Left forelimb (tissue), 1 donor: Measurements from ENCODE around the gene FUOM.
A peak's percentile ranks its signal among the peaks of the same experiment; 100 is the strongest.
"Not testable (repeated sequence)": the region's sequence is repeated elsewhere in the genome, so short reads cannot be mapped to it uniquely, and the experiment has no call there.

Source experiments
- DNase-seq: peaks from one replicate; pipeline ENCODE4 v3.0.0-alpha.2; 2018; ENCODE audit warnings: low spot score

The FUOM gene

DNA sequence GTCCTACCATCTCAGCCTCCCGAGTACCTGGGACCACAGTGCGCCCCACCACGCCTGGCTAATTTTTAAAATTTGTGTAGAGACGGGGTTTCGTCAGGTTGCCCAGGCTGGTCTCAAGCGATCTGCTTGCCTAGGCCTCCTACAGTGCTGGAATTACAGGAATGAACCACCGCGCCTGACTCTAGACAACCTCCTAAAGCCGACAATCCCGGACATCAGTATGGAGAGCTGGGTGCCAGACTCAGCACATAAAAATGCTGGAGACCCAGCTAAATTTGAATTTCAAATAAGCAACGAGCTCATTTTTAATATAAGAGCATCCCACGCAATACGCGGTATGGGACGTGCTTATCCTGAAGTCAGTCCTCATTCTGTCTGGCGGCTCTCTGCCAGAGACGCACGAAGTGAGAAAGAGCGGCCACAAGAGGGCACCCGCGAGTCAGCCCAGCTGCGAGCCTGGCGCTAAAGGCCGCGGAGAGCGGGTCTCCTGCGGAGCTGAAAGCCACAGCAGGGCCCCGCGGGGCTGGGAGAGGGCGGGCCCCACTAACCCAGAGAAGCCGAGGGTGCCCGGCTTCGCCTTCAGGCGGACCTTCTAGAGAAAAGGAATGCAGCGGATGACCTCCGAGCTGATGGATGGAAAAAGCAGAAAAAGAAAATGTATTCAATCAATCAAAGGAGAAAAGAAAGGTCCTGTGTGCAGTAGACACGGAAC is 28.2 kb downstream of the FUOM start:
- DNase-seq: peak; percentile 91

DNA sequence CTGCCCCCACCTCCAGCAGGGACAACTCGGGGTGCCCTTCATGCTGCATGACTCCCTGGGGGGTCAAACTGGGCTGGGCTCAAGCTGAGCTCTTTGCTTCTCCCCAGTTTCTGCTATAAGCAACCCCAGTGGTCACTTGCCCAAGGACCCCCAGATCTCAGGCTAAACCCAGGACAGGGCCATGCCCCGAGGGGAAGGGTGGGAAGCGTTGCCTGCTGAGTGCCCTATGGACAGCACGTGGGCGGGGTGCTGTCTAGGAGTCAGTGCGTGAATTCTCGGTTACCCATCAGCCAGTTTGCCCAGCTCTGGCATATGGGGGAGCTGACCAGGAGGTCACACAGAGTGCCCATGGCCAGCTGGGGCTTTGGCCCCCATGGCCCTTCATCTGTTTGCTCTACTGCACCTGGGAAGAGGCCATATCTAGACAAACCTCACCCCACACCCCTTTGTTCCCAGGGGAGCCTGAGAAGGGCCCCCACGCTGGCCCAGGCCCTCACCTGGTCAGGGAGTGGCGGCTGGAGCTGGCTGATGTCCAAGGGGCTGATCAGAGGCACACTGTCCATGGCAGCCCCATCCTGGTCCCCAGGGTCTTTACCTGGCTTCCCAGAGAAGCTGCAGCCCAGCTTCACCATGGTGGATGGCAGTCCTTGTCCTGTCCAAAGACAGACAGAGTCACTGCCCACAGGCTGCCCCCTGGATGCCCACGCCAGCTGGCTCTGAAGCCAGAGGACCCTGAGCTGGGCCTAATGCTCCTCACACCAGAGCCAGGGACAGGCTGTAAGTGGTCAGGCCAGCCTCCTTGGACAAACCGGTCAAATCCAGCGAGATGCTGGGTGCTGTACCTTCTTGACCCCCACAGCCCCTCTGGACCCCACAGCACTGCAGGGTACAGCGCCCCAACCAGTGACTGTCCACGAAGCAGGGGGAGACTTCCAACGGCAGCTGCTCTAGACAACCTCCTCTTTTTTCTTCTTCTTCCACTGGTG is 29.2 kb downstream of the FUOM start:
- DNase-seq: no peak

DNA sequence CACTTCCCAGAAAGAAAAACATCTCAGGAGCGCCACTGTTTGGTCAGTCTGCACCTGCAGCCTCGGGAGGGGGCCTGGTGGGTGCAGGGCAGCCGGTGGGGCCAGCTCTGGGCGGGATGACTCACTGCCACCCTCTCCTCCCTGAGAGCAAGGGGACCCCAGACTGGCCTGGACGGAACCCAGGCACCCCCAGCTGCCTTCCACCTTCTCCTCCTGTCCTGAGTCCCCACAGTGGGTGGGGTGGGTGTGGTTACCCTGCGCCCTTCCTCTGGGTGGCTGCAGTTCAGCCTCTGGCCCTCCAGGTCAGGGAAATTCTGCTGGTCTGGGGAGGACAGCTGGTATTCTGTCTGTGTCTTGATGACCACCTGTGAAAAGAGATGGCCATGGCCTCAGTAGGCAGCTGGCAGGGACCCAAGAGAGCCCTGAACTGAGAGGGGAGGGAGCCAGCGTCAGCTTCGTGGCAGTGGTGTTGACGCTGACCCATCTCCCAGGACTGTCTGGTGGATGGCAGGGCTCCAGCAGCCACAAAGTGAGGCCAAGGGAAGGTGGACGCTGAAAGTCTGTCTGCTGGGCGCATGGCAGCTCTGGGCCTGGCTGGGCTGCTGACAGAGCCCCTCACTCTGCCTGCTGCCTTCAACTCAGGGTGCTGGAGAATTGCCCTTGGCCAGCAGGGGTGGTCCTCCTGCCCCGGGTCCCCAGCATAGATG is 30.0 kb downstream of the FUOM start:
- DNase-seq: no peak

DNA sequence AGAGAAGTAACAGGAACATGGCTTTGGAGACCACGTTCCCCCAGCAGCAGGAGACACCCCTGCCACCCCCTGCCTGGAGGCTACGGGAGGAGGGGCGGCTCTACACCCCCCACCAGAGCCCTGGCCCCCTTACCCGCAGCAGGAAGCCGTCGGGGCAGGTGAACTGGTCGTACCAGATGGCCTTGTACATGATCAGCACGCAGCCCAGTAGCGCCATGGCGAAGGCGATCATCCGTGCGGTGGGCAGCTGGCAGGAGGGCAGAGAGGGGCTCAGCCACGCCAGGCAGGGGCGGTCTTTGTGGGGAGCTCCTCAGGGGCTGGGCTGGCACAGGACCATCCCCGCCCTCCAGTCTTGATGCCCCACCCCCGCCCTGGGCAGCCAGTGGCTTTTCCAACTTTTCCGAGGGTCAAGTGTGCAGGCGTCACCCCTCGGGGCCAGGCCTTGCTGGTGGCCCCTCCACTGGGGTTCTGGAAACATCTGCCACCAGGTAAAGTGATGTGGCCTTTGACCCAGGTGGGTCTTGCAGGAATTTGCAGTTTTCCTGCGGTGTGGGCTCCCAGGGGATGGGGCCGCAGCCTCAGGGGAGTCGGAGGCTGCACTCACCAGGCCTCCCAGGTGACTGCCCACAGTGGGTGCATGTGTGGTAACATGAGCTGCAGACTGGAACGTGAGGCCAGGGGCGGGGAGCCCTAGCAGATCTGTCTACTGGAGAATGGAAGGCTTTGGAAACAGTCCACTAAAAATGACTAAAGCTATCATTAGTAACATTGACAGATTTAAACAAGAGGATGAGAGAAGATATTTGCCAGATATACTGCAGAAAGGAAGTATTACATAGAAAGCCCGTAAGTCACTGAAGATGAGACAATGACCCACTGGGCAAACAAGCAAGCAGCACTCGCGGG is 30.8 kb downstream of the FUOM start:
- no peak for DNase-seq

DNA sequence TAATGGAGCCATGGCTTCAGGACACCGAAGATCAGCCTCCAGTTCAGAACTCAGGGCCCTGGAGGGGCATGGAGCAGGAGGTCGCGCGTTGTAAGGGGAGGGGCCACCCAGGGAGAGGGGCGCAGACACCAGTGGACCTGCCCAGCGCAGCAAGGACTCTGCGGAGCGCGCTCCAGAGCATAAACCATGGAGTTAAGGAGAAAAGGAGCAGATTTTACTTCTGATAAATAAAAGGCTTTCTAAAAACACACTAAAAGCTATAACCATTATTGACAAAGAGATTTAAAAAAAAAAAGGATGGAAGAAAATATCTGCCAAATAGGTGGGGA is 31.6 kb downstream of the FUOM start:
- no peak for DNase-seq

DNA sequence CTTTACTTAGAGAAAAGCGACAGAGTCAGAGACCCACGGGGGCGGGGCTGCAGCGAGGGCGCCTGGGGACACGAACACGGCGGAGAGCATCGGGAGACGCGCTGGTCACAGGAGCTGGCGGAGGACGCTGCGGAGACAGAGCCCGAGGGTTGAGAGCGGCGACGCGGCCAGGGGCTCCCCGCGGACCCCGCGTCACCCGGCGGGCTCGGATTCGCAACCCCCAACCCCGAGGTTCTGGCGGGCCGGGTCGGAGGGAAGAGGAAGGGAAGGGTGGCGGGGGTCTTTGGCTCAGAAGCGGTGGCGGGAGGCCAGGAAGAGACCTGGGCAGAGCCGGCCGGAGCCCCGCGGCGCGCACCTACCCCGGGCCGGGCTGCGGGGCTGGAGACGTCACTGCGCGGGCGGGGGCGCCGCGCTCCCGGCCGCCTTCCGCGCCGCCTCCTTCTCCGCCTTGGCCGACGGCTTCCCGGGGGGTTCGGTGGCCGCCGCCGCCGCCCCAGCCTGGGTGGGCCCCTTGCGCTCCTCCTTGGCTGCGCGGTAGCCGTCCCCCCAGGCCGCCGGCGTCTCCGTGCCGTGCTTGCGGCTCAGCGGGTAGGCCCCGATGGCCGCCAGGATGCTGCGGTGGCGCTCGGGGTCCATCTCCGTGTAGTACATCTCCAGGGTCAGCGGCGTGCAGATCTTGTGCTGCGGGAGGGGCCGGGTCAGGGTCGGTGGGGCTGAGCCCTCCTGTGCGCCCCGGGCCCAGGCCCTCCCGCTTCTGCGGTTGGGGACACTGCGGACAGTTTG is 32.2 kb downstream of the FUOM start:
- DNase-seq: no peak

DNA sequence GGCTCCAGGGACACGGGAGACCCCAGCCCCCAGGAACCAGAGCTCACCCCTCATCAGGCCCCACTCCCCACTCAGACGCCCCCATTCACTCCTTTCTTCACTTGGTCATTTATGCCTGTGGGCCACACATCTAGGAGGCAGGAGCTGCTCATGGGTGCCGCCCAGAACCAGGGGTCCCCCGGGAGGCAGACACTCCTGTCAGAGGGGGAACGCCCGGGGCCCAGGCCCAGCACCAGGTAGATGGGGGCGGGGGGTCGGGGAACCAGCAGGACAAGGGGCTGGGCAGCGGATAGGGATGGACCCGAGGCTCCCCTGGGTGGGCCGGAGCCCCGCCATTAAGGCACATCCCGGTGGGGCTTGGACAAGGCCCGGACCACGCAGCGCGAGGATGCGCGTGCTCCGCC is 33.0 kb downstream of the FUOM start:
- DNase-seq: no peak

DNA sequence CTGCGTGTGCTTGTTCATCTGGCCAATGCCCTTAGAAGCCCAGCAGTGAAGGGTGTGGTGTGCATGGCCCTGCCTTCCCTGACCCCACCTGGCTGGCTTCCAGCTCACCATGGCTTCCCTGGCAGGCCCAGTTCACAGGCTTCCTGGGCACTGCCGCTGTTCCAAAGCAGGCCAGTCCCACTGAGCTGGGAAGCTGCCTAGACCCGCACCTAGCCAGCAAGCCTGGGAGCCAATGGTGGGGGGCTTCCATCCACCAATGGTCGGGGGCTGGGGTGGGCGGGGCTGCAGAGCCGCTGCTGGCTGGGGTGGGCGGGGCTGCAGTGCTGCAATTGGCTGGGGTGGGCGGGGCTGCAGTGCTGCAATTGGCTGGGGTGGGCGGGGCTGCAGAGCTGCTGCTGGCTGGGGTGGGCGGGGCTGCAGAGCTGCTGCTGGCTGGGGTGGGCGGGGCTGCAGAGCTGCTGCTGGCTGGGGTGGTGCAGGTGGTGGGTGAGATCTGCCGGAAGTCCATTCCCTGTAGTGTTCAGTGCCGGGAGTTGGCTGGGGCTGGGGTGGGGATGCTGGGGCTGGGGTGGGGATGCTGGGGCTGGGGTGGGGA is 33.5 kb downstream of the FUOM start:
- DNase-seq: no peak

DNA sequence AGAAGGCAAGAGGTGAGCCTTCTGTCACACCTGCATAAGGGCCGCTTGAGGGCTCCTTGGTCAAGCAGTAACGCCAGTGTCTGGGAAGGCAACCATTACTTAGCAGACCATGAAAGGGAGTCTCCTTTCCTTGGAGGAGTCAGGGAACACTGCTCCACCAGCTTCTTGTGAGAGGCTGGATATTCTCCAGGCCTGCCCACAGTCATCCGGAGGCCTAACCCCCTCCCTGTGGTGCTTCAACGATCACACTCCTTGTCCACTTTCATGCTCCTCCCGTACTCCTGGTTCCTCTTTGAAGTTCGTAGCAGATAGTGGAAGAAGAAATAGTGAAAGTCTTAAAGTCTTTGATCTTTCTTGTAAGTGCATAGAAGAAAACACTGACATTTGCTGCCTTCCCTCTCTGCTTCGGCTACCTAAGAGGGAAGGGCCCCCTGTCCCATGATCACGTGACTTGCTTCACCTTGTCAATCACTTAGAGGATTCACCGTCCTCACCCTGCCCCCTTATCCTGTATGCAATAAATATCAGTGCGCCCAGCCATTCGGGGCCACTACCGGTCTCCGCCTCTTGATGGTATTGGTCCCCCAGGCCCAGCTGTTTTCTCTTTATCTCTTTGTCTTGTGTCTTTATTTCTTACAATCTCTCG is 35.6 kb downstream of the FUOM start:
- not testable (repeated sequence) for DNase-seq

DNA sequence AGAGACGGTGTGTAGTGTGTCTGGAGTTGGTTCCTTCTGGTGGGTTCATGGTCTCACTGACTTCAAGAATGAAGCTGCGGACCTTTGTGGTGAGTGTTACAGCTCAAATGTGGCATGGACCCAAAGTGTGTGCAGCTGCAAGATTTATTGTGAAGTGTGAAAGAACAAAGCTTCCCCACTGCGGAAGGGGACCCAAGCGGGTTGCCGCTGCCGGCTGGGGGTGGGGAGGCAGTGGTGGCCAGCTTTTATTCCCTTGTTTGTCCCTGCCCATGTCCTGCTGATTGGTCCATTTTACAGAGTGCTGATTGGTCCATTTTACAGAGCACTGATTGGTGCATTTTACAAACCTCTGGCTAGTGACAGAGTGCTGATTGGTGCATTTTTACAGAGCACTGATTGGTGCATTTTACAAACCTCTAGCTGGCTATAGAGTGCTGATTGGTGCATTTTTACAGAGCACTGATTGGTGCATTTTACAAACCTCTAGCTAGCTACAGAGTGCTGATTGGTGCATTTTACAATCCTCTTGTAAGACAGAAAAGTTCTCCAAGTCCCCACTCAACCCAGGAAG is 36.9 kb downstream of the FUOM start:
- DNase-seq: not testable (repeated sequence)

DNA sequence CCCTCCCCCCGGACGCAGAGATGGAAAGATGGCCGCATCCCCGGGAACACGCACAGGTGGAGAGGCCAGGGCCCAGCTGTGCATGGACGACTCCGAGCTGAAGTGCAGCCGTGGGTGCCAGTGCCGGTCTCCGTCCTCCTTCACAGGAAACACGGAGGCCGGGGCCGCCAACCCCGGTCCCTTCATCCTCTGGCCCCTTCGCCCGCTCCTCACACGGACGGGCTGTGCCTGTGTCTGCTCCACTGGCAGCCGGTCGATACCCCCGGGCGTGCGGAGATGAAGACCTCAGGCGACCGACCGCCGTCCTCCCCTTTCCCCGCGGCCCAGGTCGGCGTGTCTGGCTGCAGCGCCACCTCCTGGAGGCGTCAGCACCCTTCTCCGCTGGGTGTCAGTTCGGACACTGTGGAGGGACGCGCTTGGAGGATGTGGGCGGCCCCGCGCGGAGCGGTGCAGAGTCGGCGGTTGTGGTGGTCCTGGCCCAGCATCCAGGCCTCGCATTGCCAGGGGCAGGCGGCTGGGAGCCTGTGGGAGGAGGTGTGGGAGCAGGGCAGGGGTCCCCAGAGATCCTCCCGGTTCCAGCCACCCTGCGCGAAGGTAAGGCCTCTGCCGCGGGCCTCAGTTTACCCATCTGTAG is 39.2 kb downstream of the FUOM start:
- DNase-seq: peak; percentile 66

DNA sequence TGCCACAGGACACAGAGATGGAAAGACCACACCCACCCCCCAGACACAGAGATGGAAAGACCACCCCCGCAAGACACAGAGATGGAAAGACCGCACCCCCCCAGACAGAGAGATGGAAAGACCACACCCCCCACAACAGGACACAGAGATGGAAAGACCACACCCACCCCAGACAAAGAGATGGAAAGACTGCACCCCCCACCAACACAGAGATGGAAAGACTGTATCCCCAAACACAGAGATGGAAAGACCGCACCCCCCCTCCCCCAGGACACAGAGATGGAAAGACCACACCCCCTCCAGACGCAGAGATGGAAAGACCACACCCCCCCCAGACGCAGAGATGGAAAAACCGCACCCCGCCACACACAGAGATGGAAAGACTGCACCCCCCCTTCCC is 41.1 kb downstream of the FUOM start:
- no peak for DNase-seq

DNA sequence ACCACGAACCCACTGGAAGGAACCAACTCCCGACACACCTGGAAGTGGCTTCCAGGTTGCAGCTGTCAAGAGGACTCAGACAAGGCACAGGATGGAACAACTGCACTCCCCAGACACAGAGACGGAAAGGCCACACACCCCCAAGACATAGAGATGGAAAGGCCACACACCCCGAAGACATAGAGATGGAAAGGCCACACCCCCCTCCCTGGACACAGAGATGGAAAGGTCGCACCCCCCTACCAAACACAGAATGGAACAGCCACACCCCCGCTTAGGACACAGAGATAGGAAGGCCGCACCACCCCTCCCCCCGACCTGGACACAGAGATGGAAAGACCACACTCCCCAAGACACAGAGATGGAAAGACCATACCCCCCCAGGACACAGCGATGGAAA is 41.6 kb downstream of the FUOM start:
- DNase-seq: no peak

DNA sequence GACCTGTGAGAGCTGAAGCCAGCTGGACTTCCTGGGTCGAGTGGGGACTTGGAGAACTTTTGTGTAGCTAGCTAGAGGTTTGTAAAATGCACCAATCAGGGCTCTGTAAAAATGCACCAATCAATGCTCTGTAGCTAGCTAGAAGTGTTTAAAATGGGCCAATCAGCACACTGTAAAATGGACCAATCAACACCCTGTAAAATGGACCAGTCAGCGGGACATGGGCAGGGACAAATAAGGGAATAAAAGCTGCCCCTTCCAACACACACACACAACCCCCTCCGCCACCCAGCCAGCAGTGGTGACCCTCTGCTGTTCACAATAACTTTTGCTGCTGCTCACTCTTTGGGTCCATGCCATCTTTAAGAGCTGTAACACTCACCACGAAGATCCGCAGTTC is 42.0 kb downstream of the FUOM start:
- DNase-seq: no peak

DNA sequence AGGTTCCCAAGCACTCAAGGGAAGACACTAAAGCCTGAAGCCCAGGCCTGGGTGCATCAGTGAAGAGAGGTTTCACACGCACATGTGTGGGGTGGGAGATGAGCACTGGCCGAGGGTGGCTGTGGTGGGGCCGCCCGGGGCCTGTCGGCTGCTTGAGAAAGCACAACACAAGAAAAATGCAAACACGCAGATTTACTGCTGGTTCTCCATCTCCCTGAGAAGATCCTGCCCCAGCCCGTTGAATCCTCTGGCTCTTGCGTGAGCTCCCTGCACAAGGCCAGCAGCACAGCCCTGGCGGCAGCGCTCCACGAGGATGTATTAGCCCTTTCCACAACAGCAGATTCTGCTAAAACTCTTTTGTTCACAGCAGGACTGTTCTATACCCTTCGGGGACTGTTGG is 42.9 kb downstream of the FUOM start:
- DNase-seq: no peak

DNA sequence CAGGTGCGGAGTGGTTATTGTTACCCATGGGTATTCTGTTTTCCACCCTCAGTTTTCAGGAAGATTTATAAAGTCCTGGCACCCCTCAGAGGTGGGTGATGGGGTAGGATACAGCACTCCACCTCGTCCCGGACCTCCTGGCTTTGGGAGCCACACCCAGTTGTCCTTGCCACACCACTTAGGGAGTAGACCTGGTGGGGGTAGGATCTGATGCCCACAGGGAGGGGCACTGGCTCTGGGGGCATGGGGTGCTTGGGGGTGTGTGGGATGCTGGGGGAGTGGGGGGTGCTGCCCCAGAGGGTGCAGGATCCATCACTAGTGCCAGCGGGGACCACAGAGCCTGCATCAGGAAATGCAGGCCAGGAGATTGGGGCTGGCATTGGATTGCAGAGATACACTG is 44.6 kb downstream of the FUOM start:
- DNase-seq: no peak

DNA sequence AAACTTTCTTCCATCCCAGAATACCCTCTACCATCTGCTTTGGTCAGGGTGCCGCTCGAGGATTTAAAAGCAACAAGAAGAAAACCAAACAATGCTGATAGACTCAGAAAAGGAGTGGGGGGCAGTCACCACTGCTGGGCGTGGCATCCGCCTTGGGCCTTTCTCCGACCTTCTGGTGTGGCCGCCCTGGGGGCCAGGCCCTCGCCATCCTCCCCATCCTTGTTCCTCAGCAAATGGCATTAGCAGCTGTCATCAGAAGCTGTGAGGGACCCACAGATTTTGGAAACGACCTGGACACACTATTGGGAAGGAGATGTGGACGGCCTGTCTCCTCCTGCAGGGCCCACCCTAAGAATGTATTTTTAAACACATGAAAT is 45.1 kb downstream of the FUOM start:
- no peak for DNase-seq

DNA sequence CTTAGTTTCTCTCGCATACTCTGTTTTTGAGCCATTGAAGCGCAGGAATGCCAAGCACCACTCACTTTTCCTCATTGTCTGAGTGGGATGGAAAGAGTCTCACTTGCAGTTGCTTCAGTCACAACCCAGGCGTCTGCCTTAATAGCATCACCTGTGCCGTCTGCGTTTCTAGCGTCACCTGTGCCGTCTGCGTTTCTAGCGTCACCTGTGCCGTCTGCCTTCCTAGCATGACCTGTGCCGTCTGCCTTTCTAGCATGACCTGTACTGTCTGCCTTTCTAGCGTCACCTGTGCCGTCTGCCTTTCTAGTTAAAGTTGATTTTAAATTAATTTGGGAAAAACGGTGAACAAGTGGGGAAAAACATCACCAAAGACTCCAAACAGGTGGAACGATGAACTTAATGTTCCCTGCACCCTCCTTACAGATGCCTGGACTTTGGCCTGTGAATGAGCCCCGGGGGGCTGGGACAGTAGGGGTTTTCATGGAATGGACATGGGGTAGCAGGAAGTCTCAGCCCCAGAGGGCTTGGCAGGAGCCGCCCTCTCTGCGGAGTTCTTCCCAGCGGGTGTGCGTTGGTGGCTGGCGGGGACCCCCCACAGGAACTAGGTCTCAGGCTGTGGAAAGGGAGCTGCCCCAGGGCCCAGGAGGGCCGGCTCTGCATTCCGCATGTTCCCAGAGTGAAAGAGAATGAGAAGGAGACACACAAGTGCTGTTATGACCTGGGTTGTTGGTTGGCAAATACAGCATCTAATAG is 45.6 kb downstream of the FUOM start:
- DNase-seq: no peak
